Endothelial cell of umbilical vein (primary cell): ENCODE data around the gene PBXIP1. TPM values are rescaled to one million over a fixed set of nuclear protein-coding genes. Genes with fewer than 3 reads are reported as not detected.
A peak's percentile ranks its signal among the peaks of the same experiment; 100 is the strongest.

ENCODE experiments used
- BruUV-seq: library from RNA; stranded (reverse); fragments of 400-500 nt; replicated peaks from 2 replicates; lab custom pipeline; 2021; lab: Mats Ljungman, UMichigan
- CTCF ChIA-PET: fragments of 300-600, 350-600 bp; sonication (Branson Sonifier 250); formaldehyde crosslinking; loops from one replicate; lab custom pipeline; 2021; ENCODE audit warnings: antibody characterized with exemption, inconsistent platforms; lab: Charles Lee
- POLR2A ChIA-PET: fragments of 300-600, 350-600 bp; sonication (Branson Sonifier 250); formaldehyde crosslinking; loops from one replicate; lab custom pipeline; 2021; ENCODE audit warnings: antibody characterized with exemption, inconsistent platforms; lab: Charles Lee
- DNase-seq: peaks from one replicate; pipeline ENCODE4 v3.0.0-alpha.2; 2011; ENCODE audit warnings: low read depth, low spot score
- FAIRE-seq: peaks from 2 replicates; lab custom pipeline; 2011; peaks lifted over from hg19 to GRCh38; lab: Jason Lieb, UNC
- H2AFZ ChIP-seq: 2 replicates; pipeline ENCODE4 v1.6.0; 2012; ENCODE audit warnings: low read depth, low read length, control low read depth, inconsistent platforms
- H3K27ac ChIP-seq: 2 replicates; pipeline ENCODE4 v1.5.1; 2011; ENCODE audit warnings: low read depth, mild to moderate bottlenecking, control low read depth, low read length, moderate library complexity; ENCODE audit not compliant: insufficient read depth
- H3K27me3 ChIP-seq, 2 experiments: 2 replicates each; pipeline versions ENCODE4 v1.6.0 to v1.6.1; 2011; ENCODE audit warnings: low read length in 2 of 2, mixed read lengths in 1 of 2; ENCODE audit not compliant: control insufficient read depth in 2 of 2, insufficient read depth in 2 of 2
- H3K36me3 ChIP-seq, 2 experiments: 2 replicates in 1 of 2; 3 replicates in 1 of 2; pipeline ENCODE4 v1.5.1; 2011; ENCODE audit warnings: low read length in 2 of 2, mild to moderate bottlenecking in 1 of 2, moderate library complexity in 1 of 2; ENCODE audit not compliant: control insufficient read depth in 2 of 2, insufficient read depth in 2 of 2; ENCODE audit errors: extremely low read depth in 1 of 2
- H3K4me1 ChIP-seq: 3 replicates; pipeline ENCODE4 v1.5.1; 2011; ENCODE audit warnings: mild to moderate bottlenecking, low read length; ENCODE audit not compliant: control insufficient read depth, insufficient read depth; ENCODE audit errors: extremely low read depth
- H3K4me2 ChIP-seq: 2 replicates; pipeline ENCODE4 v1.6.1; 2011; ENCODE audit warnings: low read length, control low read depth, mixed read lengths; ENCODE audit not compliant: insufficient read depth
- H3K4me3 ChIP-seq, 3 experiments: fragments of 200-600 bp in 1 of 3; sonication (generic), shearing (Covaris generic) in 1 of 3; replicated peaks in 1 of 3; 2 replicates each; pipeline ENCODE4 v1.5.1; 2011 to 2016; ENCODE audit warnings: control low read depth in 3 of 3, low read length in 3 of 3, mild to moderate bottlenecking in 2 of 3, inconsistent platforms in 1 of 3, low read depth in 1 of 3, moderate library complexity in 1 of 3; ENCODE audit not compliant: insufficient read depth in 1 of 3
- H3K79me2 ChIP-seq: 2 replicates; pipeline ENCODE4 v1.6.0; 2012; ENCODE audit warnings: low read length, inconsistent platforms; ENCODE audit not compliant: control insufficient read depth, insufficient read depth
- H3K9ac ChIP-seq: replicated peaks from 2 replicates; pipeline ENCODE3; 2011; ENCODE audit warnings: low read length, control low read depth; ENCODE audit not compliant: insufficient read depth; ENCODE audit errors: extremely low read depth
- H3K9me1 ChIP-seq: replicated peaks from 3 replicates; pipeline ENCODE4 v1.6.0; 2011; ENCODE audit warnings: mild to moderate bottlenecking, low read length; ENCODE audit not compliant: control insufficient read depth, insufficient read depth; ENCODE audit errors: extremely low read depth
- H3K9me3 ChIP-seq: replicated peaks from 2 replicates; pipeline ENCODE4 v1.5.1; 2012; ENCODE audit warnings: low read length, inconsistent platforms; ENCODE audit not compliant: control insufficient read depth, insufficient read depth
- H4K20me1 ChIP-seq: replicated peaks from 2 replicates; pipeline ENCODE3; 2011; ENCODE audit warnings: mild to moderate bottlenecking, low read length; ENCODE audit not compliant: control insufficient read depth, insufficient read depth; ENCODE audit errors: extremely low read depth
- EZH2 ChIP-seq: IDR thresholded peaks from 2 replicates; pipeline ENCODE4 v1.6.1; 2012; ENCODE audit warnings: borderline replicate concordance, low read depth, mild to moderate bottlenecking, moderate library complexity, low read length, inconsistent platforms; ENCODE audit not compliant: severe bottlenecking
- FOS ChIP-seq: IDR thresholded peaks from 2 replicates; pipeline ENCODE4 v1.6.1; 2011; ENCODE audit warnings: mild to moderate bottlenecking, low read length, moderate library complexity, borderline replicate concordance; ENCODE audit not compliant: insufficient read depth
- GATA2 ChIP-seq: IDR thresholded peaks from 2 replicates; pipeline ENCODE4 v1.7.0; 2011; ENCODE audit warnings: low read depth, mild to moderate bottlenecking, moderate library complexity, mixed read lengths, low read length; ENCODE audit not compliant: insufficient read length, insufficient read depth
- JUN ChIP-seq: IDR thresholded peaks from 2 replicates; pipeline ENCODE4 v1.6.1; 2011; ENCODE audit warnings: borderline replicate concordance, low read depth; ENCODE audit not compliant: insufficient read length, insufficient read depth
- MYC ChIP-seq: IDR thresholded peaks from one replicate; pipeline ENCODE4 v1.6.1; 2011; ENCODE audit warnings: mild to moderate bottlenecking, low read depth, low read length
- POLR2A ChIP-seq: IDR thresholded peaks from 2 replicates; pipeline ENCODE4 v1.6.1; 2012; ENCODE audit warnings: low read depth, mild to moderate bottlenecking, control low read depth, low read length
- POLR2AphosphoS5 ChIP-seq: IDR thresholded peaks from 2 replicates; pipeline ENCODE4 v1.6.1; 2012; ENCODE audit warnings: low read depth, mild to moderate bottlenecking, control low read depth, low read length, moderate library complexity; ENCODE audit not compliant: insufficient read depth
- dilution Hi-C: fragments of 300-500 bp; cut with MboI; formaldehyde crosslinking; loops from one replicate; pipeline ENCODE4 v1.15.0; 2019; ENCODE audit warnings: low sequenced_read_pairs; ENCODE audit not compliant: extremely low pct_ligation_motif_present
- intact Hi-C: fragments of 100-400 bp; cut with micrococcal nuclease; formaldehyde crosslinking; loops from one replicate; pipeline ENCODE4 v1.10.0; 2022
- polyA plus RNA-seq, 4 experiments: library from polyadenylated mRNA; depleted of rRNA in 3 of 4; stranded (reverse) in 3 of 4; unstranded in 1 of 4; fragments of >200 nt; gene quantifications; 2 replicates each; pipeline versions ENCODE4 v1.2.1 to v1.2.3, GENCODE V29; 2011 to 2012; ENCODE audit warnings: missing spikeins in 1 of 4
- total RNA-seq: library from RNA; stranded (reverse); gene quantifications from 2 replicates; pipeline ENCODE4 v1.2.3, GENCODE V29; 2021
- TF ChIP-seq, protein P1 (sequence below), 2 donors: IDR thresholded peaks; 1 replicate in 1 of 2; 2 replicates in 1 of 2; pipeline ENCODE4 v1.5.1; 2011; ENCODE audit warnings: low read length in 2 of 2, mild to moderate bottlenecking in 2 of 2, moderate library complexity in 2 of 2, control low read depth in 1 of 2, inconsistent platforms in 1 of 2, low read depth in 1 of 2; ENCODE audit not compliant: insufficient read depth in 1 of 2; ENCODE audit errors: extremely low read depth in 1 of 2
- TF ChIP-seq, protein P2 (sequence below): IDR thresholded peaks from 2 replicates; pipeline ENCODE4 v1.6.1; 2011; ENCODE audit not compliant: insufficient read depth, insufficient read length

The PBXIP1 gene
- total and polyA plus RNA-seq, 2 donors (not counting 3 experiments of a cell fraction or from before 2014, with no cell fraction given), result 49.4 to 54.7 TPM

DNA sequence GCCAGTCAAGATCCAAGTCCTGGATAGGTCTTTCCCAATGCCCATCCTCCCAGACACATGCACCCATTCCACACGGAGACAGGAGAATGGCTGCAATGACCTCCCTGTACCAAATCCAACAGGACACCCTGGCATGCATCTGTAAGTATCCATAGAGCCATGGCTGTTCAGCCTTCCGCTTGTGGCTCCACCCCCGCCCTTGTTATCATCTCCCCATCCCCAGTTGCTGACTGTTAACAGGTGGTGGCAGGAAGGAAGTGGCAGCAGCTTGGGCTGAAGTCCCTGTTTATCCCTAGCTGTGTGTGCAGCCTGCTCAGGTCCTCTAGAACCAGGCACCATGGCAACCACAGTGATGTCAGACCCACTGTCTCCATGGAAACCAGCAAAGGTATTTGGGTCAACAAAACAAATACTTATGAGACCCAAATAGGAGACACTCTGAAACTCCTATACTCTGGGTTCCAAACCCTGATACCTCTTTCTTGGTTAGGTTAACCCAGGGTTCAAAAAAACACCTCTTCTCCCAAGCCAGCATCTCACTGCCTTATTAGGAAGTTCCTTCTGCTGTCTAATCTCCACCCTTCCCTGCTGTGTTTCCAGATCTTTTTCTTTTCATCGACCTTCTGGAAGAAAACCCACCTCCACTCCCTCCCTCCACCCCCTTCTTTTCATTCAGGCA, 721 bp downstream of the PBXIP1 start:
- dilution Hi-C loops, result no loop called here
- no TSS peak for BruUV-seq
- ChIA-PET POLR2A (interaction anchor here (0.5 to 1.4 kb wide), 4 partner anchors 10 to 21 kb away, joined by 3 to 5 read pairs (median 4); partner anchors contain the start of gene PMVK), CTCF (interaction anchor here (0.8 to 2.6 kb wide), 21 partner anchors 15 to 396 kb away, joined by 3 to 37 read pairs (median 6); partner anchors contain the start of genes ADAM15, FLAD1, LENEP and PMVK)
- DNase-seq (peak; percentile 73), FAIRE-seq (peak; percentile 43)
- Histone ChIP-seq H3K79me2 (no peaks in the 10 kb centered on the region), H3K4me3 (peak overlapping the region; percentile 19 to 76 (median 57)), H3K9me1 (no peaks in the 10 kb centered on the region), H4K20me1 (no peaks in the 10 kb centered on the region), H3K4me2 (peak overlapping the region; percentile 83), H3K9ac (peak overlapping the region; percentile 92), H3K4me1 (peaks cover 19% of the 10 kb centered on the region), H3K9me3 (no peaks in the 10 kb centered on the region), H3K27ac (peak overlapping the region; percentile 69), H3K36me3 (peaks cover 0 to 18% of the 10 kb centered on the region in 2 experiments), H3K27me3 (no peaks in the 10 kb centered on the region), H2AFZ (no peak overlapping the region)
- TF ChIP-seq FOS, result no peak
- TF ChIP-seq POLR2AphosphoS5, result no peak
- TF ChIP-seq GATA2, result no peak
- no peak for TF ChIP-seq JUN
- no peak for TF ChIP-seq MYC
- no peak for TF ChIP-seq EZH2
- TF ChIP-seq, protein P1, sequence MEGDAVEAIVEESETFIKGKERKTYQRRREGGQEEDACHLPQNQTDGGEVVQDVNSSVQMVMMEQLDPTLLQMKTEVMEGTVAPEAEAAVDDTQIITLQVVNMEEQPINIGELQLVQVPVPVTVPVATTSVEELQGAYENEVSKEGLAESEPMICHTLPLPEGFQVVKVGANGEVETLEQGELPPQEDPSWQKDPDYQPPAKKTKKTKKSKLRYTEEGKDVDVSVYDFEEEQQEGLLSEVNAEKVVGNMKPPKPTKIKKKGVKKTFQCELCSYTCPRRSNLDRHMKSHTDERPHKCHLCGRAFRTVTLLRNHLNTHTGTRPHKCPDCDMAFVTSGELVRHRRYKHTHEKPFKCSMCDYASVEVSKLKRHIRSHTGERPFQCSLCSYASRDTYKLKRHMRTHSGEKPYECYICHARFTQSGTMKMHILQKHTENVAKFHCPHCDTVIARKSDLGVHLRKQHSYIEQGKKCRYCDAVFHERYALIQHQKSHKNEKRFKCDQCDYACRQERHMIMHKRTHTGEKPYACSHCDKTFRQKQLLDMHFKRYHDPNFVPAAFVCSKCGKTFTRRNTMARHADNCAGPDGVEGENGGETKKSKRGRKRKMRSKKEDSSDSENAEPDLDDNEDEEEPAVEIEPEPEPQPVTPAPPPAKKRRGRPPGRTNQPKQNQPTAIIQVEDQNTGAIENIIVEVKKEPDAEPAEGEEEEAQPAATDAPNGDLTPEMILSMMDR (IDR thresholded peaks at IDR 0.05; ENCODE audit: extremely low read depth in 1 of 2, insufficient read depth in 1 of 2, low read depth in 1 of 2, low read length in 2 of 2), result no peak
- TF ChIP-seq, protein P2, sequence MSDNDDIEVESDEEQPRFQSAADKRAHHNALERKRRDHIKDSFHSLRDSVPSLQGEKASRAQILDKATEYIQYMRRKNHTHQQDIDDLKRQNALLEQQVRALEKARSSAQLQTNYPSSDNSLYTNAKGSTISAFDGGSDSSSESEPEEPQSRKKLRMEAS, result no peak
- TF ChIP-seq POLR2A, result no peak
- intact Hi-C loops, result loop anchor here (1.0 to 2.0 kb wide), 3 partner anchors 18 to 62 kb away; partner anchors contain the start of gene PMVK
